Activated CD4-positive, alpha-beta T cell treated with anti-CD3 and anti-CD28 coated beads, Interleukin-2, amount 50 U/mL, for 16 hours (primary cell): ENCODE results near the gene ZNF536.

Experiments
- DNase-seq: peaks from one replicate; pipeline ENCODE4 v3.0.0-alpha.2; 2020

Gene ZNF536

DNA sequence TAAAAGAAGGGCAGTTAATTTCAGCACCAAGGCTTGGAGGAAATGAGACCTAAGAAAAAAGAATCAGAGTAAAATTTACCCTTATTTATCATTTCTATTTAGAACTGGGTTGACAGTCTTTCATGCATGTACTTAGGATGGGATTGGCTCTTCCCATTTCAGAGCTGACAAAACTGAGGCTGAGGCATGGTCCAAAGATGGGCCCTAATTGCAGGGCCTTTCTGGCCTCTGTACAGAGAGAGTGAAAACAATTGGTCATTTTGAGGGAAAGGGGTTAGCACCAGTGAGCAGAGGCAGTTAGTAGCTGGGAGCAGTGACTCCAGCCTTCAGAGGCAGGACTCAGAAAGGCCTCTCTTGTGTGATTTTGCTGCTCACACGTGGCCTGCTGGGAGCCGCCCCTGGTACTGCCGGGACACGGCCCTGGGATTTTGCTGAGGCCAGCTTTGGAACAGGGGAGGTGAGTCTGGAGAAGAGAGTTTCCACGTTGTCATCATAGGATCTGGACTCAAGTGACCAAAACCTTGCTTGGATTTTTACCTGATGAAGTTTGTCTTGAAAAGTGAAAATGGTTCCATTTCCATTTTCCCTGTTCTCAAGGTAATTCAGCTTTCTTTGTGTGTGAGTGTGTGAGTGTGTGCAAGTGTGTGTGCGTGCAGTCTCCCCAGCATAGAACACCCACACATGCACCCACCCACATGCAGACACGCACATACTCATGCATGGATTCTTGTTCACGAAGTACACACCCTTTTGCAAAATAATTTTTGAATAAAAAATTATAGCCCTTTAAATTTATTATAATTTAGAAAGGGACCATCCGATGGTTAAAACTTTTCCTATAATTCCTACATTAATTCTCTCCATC, at the start of gene ZNF536:
ZNF536 (plus strand) TSS at position 425 of the 865 bp plus-strand sequence. CDS start 71,179 bp downstream, outside the sequence.
- no peak for DNase-seq

DNA sequence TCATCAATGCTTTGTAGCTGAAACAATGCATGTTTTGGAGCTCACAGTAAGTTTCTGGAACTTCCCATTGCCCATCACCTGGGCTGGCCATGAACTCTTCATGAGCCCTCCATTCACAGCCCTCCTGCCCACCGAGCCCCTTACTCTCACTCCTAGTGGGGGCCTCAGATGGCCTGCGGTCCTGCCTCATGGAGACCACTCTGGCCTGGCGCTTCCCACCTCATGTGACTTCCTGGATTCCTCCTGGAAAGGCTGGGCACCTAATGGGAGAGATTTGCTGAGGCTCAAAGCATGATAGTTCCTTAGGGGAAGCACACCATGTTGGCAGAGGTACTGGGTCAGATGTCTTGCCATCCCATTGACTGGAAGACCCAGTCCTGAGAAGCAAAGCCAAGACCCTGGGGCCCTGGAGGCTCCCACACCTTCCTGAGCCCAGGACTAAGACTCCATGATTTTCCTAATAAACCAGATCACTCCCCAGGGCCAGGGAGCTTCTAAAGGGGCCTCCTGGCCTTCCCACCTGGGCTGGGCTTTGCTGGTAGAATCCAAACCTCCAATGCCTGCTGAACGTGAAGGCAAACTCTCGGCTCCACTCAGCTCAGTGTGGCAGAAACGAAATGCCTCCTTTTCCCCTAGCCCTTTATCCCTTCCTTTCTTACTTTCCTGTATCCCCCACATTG, 49.4 kb upstream of the ZNF536 start:
- no peak for DNase-seq

DNA sequence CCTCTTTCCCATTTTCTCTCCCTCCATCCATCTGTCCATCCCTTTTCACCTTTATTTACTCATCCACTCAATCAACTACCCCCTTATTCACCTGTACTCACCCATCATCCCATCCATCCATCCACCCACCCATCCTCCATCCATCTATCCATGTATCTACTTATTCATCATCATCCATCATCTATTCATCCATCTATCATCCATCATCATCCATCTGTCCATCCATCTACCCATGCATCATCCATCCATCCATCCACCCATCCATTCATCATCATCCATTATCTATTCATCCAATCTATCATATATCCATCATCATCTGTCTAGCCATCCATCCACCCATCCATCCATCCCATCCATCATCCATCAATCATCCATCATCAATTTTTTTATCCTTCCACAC, 48.3 kb upstream of the ZNF536 start:
- DNase-seq = no peak

DNA sequence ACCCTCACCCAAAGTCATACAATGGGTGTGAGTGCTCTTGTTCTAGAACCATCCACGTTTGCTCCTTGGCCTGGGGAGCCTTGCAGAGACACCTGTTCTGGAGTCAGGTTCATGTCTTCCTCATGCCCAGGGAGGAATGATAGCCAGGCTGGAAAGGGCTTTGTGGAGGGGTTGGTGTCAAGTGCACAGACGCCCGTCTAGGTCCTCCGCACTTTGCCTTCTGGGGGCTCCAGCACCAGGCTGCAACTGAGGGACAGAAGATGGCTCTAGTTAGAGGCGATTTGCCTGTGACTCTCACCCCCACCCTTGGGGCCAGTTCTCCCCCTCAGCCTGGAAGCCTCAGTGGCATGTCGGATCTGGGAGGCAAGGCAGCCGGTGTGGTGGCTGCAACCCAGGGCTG, 47.2 kb upstream of the ZNF536 start:
- no peak for DNase-seq

DNA sequence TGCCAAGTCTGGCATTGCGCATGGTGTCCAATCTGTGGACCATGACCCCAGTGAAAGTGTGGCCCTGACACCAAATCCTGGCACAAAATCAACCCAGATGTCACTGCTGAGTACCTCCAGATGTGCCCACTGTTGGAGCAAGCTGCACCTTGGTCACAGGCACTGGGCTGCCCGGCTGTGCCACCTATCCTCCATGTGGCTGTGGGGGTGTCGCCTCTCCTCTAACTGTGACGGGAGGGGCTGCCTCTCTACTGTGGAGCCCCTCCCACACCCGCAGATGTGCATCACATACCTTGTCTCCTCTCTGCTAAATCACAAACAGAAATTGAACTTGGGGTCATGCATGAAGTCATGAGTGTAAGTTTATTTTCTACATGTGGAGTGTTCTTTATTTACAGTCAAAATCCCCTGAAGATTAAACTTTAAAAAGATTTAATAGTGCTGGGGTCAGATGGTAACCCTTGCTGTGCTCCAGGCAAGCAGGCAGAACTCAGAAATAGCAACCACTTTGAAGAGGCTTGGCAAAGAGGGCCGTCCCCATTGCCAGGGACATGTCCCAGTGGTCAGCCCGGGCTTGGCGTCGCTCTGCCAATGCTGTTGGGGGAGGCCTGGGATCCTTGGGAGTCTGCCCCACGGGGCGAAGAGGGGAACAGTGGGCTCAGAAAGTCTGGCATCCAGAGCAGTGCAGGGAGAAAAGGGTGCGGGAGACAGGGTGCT, 46.4 kb upstream of the ZNF536 start:
- DNase-seq = no peak

DNA sequence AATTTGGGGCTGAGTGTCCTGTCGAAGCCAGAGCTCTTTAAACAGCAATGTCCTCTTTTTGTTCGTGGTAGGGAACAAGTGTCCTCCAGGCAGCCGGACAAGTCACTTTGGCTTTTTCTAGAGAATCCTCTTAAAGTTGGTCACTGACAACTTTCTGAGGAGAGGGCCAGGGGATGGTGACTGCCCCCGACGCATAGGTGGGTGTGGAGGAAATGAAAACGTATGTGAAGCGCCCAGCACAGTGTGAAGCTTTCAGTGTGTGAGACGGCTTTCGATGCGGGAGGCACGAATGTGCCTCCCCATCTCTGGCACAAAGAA, 45.8 kb upstream of the ZNF536 start:
- no peak for DNase-seq

DNA sequence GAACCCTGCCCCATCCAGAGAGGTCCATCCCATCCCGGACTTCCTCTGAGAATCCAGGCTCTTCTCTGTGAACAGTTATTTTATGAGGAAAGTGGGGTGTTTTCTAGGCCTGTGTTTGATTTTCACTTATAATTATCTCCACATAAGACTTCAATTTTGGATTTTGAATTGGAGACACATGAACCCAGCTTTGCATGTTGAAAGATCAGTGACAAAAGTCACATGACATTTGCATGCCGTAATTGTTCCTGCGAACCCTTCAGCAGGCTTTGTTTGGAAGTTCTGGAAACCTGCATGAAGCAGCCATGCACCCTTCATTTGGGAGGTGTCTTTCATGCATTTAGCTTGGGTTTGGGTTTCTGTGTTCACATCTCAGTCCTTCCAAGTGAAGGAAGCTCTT, 44.9 kb upstream of the ZNF536 start:
- no peak for DNase-seq

DNA sequence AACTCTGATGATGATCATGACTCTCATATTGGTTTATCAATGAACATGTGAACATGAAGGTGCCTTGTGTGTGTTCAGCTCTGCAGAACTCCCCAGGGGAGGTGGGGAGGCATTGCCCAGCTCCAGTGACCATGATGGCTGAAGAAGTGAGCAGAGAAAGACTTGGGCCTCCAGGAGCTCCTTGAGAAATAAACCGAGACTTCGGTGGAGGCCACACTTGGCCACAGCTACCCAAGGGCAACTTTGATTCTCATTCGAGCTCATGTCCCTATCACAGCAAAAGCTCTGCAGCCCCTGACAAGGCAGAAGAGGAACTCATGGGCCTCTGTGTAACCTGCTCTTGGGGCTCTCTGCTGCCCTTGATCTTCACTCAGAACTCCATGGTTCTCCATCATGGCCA, 44.1 kb upstream of the ZNF536 start:
- DNase-seq = no peak

DNA sequence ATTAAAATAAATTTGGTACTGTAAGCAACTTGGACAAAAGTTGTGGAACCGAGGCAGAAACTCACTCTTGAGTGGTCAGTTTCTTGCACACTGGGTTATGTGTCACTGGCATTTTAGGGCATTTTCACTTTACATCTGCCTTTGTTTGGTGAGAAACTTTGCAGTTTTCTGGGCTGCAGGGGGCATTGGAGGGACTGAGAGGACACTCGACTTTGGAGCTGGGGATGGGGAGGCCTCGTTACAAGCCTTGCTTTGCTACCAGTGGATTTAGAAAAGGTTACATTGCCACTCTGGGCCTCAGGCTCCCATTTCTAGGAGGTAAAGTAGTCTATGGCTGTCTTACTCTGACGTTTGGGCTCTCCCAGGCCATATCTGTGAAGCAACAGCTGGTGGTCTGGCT, 41.9 kb upstream of the ZNF536 start:
- no peak for DNase-seq

DNA sequence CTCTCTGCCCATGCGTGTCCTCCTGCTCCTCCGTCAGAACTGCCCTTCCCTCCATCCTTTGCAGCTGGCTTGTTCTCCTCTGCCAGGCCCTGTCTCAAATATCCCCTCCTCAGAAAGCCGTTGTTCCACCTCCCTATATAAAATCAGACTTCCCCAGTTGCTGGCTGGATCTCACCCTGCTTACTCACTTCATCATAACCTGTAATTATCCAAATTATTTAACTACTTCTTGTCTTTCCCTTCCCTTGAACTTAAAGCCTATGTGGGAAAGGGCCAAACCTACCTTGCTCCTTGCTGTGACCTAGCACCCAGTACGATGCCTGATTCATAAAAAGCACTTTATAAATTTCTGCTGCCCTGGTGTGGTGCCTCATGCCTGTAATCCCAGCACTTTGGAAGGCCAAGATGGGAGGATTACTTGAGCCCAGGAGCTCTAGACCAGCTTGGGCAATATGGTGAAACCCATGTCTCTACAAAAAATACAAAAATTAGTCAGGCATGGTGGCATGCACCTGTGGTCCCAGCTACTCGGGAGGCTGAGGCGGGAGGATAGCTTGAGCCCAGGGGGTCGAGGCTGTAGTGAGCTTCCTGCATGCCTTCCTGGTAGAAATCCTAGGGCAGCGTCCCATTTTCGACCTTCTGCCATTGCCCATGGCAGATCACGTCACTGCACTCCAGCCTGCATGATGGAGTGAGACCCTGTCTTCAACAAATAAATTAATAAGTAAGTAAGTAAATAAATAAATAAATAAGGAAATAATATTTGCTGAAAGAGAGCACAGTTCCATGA, 39.5 kb upstream of the ZNF536 start:
- no peak for DNase-seq

DNA sequence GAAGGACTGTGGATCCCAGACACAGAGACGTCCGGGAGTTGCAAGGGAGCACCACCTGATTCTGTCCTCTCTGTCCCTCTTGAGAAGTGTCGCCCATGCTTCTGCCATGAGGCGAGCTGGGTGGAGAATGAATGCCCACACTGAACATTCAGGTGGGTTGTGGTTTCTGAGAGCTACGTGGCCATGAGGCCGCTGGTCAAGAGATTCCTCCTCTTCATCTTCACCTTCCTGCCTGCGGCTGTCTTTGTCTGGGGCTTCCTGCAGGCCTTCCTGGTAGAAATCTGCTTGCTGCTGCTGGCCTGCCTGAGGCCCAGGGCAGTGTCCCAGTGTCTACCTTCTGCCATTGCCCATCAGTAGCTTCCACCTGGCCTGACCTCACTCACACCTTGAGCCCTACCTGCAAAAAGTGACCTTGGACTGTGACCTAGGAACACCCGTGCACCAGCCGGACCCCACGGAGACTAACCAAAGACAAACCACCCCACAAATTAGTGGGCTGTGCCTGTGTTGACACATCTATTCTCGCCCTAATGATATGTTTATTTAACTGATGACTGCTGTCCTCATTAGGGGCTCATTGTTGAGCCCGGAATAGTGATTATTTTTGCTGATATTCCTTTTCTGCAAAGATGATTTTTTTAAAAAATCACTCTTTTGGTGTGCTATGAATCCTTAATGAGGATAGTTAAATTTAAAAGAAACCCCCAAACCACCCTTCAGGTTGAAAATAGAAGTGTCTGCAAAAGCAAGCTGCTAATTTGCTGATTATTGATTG, 38.7 kb upstream of the ZNF536 start:
- DNase-seq = no peak

DNA sequence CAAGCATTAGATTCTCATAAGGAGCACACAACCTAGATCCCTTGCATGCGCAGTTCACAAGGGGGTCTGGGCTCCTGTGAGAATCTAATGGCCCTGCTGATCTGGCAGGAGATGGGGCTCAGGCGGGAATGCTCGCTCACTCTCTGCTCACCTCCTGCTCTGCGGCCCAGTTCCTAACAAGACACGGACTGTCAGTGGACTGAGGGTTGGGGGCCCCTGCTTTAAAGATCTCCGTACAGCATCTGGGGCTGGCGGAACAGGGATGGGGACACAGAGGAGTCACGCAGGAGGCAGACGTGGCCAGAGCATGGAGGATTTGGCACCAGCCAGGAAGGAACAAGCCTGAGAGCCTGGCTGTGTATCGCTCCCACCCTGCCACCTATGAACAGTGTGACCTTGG, 37.3 kb upstream of the ZNF536 start:
- DNase-seq = no peak

DNA sequence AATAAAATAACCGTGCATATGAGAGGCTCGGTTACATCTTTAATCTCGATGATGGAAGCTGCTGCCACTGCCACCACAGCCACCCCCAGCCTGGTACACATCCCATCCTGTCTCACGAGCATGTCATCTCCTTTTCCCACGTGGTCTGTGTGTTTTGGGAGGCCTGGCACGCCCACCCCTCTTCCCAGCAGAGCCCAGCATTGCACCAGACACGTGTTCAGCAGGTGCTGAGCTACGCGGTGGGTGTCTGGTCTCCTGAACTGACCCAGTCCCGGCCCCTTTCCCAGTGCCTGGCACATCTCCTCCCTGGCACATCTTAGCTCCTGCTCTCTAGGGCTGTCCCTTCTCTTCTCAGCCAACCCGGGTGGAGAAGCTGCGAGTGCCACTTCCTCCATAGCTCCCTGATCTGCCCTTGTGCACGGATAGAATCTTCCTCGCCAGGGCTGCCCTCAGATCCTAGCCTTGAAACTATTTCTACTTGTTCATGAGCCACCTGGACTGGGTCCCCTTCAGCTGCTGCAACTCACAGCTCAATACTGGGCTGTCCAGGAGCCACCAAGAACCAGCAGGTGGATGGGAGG, 36.8 kb upstream of the ZNF536 start:
- no peak for DNase-seq

DNA sequence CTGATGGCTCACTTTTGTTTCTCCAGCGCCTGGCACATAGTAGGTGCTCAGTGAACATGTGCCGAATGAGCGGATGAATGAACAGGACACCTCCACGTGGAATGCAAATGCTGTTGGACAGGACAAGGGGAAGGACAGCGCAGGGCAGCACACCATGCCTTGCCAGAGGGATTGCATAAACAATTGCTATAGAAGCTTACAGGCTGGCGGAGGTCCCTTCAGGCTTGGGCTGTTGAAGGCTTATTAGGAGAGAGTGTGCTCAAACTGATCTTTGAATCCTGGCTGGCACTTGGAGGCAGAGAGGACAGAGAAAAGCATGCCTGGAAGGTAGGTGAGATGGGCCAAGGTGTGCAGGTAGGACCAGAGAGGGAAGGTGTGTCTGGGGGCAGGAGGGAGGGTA, 35.9 kb upstream of the ZNF536 start:
- DNase-seq = no peak

DNA sequence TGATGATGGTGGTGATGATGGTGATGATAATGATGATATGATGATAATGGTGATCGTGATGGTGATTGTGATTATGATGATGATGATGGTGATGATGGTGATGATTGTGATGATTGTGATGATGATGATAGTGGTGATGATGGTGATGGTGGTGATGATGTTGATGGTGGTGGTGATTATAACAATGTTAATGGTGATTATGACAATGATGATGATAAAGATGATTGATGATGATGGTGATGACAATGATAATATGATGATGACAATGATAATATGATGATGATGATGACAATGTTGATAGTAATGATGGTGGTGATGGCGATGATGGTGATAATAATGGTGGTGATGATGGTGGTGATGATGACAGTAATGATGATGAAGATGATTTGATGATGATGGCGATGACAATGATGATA, 34.1 kb upstream of the ZNF536 start:
- DNase-seq = no peak

DNA sequence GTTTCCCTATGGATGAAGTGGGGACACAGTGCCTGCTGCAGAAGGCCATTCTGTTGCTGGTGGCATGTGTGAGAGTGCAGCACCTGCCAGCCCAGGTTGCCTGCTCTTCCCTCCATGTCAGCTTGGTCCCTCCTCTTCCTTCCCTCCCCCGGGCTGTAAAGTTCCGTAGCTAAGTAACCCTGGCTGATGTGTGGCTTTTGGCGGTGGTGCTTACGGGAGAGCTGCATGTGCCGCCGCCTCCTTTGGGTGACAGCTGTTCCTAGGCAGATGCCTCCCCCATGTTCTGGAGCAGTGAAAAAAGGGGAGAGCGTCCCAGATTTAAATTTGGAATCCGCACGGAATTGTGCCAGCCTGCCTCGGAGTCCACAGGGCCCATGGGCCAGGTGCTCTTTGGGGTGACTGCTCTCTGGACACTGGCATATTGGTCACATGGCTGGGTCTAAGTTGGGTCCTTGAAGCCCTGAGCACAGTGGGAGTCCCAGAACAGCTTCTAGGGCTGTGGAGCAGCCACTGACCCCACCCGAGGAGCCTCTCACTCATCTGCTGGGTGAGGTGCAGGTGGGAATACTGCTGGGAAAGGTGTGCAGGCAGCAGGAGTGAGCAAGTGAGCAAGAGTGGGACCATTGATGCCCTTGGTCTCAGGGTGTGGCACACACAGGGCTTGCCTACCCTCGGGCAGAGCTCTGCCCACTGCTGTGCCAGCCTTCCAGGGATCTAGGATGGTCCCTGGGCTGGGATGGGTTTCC, 33.1 kb upstream of the ZNF536 start:
- no peak for DNase-seq

DNA sequence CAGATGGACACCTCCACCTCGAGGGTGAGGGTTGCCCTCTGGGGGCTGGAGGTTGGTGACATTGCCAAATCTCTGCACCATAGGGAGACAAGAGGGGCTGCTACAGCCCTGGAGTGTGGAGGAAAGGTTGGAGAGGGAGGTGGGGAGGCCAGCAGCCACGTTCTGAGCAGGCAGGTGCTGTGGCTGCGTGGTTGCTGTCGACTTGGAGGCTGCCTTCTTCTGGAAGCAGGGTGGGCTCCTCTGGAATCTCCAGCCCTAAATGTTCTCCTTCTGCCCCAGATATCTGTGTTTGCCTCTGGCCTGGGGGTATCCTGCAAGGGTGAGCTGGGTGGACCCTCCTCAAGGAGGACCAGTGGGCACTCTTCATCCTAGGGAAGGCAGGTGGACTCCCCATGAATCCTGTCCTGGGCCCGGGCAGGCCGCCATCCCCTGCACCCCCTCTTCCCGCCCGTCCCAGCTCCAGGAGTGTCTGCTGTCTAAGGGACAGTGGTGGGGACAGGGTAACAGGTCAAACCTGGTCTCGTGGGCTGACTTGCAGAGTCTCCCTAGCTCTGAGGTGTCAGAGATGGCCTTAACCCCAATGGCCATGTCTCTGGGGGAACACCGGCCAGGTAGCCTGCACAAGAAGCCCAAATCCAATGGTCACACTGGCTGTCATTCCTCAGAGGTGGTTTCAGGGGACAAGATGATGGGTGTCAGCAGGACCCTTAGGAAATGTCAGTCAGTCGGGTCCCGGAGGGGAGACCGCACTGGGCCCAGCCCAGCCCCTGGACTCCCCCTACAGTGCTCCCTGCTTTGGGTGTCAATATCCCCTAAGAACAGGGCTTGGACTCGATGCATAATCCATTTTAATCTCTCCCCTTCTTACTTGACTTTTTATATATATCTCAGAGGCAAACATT, 32.3 kb upstream of the ZNF536 start:
- DNase-seq = no peak

DNA sequence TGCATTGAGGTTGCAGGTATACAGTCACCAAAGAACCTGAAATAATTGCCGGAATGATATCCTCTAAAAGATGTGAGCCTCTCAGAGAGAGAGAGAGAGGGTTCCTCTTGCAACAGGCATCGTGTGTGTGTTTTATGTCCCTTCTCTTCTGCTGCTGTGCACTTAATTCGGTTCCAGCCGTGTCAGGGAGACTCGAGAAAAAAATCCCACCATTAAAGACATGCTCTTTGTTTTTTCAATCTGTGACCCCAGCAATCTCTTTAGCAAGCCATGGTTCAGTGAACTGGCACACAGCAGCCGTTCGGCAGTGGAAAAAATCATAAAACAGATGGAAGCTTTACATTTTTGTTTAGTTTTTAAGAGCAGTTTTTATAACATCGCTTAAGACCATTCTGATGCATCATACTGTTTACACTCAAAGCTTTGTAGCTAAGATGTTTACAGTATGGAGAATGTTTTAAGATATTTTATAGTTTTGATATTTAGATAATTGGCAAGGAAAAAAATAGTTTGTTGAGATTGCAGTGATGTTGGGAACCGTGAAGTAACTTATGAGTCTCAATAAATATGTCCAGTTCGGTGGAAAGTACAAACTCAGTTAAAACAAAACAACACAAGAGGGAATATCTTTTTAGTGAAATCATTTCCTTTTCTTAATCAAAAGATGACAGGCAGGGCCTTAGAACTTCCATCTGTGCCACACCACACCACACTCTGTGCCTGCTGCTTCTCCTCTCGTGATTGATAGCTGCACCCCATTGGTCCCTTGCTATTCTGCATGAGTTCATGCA, 31.2 kb upstream of the ZNF536 start:
- no peak for DNase-seq

DNA sequence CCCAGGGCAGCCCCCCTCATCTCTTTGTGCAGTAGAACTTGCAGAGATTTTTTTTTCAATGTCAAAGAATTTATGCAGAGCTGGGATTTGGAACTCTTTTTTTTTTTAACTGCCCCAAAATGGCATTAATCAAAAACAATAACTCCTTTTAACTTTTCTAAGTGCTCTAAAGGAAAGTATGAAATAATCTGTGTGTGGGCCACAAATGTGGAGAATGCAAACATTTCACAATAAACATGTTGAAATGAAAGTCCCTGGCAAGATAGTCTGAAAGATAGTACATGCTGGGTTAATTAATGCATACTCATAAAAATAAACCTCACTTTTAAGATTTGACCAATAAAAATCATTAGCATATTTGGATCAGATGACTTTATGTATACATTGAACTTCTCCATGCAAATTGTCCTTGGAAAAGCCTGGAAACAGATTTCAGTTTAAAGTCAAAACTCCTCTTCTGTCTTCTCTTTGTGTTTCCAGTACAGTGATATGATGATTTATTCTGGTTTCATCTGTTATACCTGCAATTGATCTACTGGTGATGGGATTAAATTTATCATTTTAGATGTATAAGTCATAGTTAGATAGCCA, 30.5 kb upstream of the ZNF536 start:
- no peak for DNase-seq
